ENCODE results near the gene TRAF7.

GRCh38 chr16:2154533-2155090, 970 bp upstream of the TRAF7 start:
- TF ChIP-seq CTCF (conservative IDR thresholded peaks at IDR 0.05; ENCODE audit: low read depth, low read length) (no peak), EZH2 (IDR thresholded peaks at IDR 0.05; ENCODE audit: low read length, unreplicated experiment) (no peak)

All from PC-3 (cell line).